Nephron progenitor cell (in vitro differentiated cells): ENCODE data around the gene TMEFF1.

Source experiments
- DNase-seq: peaks from one replicate; pipeline ENCODE4 v3.0.0; 2021
- H3K27ac Mint-ChIP-seq: 2 replicates; pipeline ENCODE4 v1.8.0; 2021; ENCODE audit warnings: mild to moderate bottlenecking, moderate library complexity, mixed read lengths
- H3K27me3 Mint-ChIP-seq: 2 replicates; pipeline ENCODE4 v1.8.0; 2021; ENCODE audit warnings: mild to moderate bottlenecking, low read depth, mixed read lengths; ENCODE audit not compliant: poor library complexity
- H3K36me3 Mint-ChIP-seq: 2 replicates; pipeline ENCODE4 v1.8.0; 2021; ENCODE audit warnings: low read depth, mixed read lengths
- H3K4me1 Mint-ChIP-seq: 2 replicates; pipeline ENCODE4 v1.8.0; 2021; ENCODE audit warnings: mixed read lengths
- H3K4me3 Mint-ChIP-seq: 2 replicates; pipeline ENCODE4 v1.8.0; 2021; ENCODE audit warnings: mild to moderate bottlenecking, moderate library complexity, mixed read lengths
- H3K9me3 Mint-ChIP-seq: 2 replicates; pipeline ENCODE4 v1.8.0; 2021; ENCODE audit warnings: mild to moderate bottlenecking, moderate library complexity, mixed read lengths
- TF ChIP-seq, protein P1 (sequence below): fragments of 200-600 bp; sonication (generic); IDR thresholded peaks from 2 replicates; pipeline ENCODE4 v1.5.0; 2021; ENCODE audit warnings: antibody characterized with exemption

Gene TMEFF1

DNA sequence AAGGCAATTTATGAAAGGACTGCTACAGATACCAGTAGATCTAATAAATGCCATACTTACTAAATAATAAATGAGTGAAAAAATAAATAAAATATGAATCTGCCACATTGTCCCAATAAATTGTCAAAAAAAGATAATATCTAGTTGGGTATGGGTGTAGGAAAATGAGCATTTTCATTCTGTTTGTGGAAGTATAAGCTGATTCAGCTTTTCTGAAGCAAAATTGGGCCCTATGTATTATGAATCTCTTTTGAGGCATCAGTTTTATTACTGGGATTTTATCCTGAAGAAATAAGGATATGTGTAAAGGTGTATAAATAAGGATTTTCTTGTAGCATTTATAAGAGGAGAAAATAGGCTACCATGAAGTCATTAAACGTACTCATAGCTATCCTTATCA is 151.0 kb downstream of the TMEFF1 start:
- peaks cover 9% of the 10 kb centered on the region for H3K9me3 Mint-ChIP-seq
- no peaks in the 10 kb centered on the region for H3K27me3 Mint-ChIP-seq
- no peak for DNase-seq
- peaks cover 5% of the 10 kb centered on the region for H3K36me3 Mint-ChIP-seq
- no peaks in the 10 kb centered on the region for H3K4me1 Mint-ChIP-seq
- no peak overlapping the region for H3K4me3 Mint-ChIP-seq
- H3K27ac Mint-ChIP-seq = no peak overlapping the region
- TF ChIP-seq, protein P1, sequence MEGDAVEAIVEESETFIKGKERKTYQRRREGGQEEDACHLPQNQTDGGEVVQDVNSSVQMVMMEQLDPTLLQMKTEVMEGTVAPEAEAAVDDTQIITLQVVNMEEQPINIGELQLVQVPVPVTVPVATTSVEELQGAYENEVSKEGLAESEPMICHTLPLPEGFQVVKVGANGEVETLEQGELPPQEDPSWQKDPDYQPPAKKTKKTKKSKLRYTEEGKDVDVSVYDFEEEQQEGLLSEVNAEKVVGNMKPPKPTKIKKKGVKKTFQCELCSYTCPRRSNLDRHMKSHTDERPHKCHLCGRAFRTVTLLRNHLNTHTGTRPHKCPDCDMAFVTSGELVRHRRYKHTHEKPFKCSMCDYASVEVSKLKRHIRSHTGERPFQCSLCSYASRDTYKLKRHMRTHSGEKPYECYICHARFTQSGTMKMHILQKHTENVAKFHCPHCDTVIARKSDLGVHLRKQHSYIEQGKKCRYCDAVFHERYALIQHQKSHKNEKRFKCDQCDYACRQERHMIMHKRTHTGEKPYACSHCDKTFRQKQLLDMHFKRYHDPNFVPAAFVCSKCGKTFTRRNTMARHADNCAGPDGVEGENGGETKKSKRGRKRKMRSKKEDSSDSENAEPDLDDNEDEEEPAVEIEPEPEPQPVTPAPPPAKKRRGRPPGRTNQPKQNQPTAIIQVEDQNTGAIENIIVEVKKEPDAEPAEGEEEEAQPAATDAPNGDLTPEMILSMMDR = no peak

DNA sequence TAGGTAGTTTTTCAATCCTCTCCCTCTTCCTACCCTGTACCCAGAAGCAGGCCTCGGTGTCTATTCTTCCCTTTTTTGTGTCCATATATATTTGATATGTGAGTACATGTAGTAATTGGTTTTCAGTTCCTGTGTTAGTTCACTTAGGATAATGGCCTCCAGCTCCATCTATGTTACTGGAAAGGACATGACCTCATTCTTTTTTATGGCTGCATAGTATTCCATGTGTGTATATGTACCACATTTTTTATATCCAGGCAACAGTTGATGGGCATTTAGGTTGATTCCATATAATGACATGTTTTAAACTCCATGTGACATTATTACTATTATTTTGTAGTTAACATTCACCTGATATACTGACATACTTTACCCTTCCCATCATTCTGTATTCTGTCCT is 154.0 kb downstream of the TMEFF1 start:
- peaks cover 5% of the 10 kb centered on the region for H3K36me3 Mint-ChIP-seq
- no peak overlapping the region for H3K27ac Mint-ChIP-seq
- no peak overlapping the region for H3K4me3 Mint-ChIP-seq
- peaks cover 9% of the 10 kb centered on the region for H3K9me3 Mint-ChIP-seq
- TF ChIP-seq, protein P1 = no peak
- no peaks in the 10 kb centered on the region for H3K4me1 Mint-ChIP-seq
- H3K27me3 Mint-ChIP-seq = no peaks in the 10 kb centered on the region
- no peak for DNase-seq
